Measurements from ENCODE around the gene PAPOLB.

DNA sequence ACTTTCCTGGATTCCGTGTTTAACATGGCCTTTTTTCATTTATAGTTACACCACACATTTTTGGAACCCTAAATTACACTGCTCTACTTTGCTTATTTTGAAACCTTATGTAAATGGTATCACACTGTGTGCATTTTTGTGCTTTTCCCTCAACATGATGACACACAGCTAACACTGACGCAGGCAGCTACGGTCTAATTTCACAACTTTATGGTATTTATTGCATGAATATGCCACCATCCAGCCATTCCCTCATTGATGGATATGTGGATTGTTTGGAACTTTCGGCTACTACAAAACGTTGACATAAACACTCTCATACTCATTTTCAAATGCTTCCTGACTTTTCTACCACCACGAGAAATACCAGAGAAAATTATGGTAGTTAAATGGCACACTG is 6.9 kb downstream of the PAPOLB start:
- TF ChIP-seq POLR2A (IDR thresholded peaks at IDR 0.05; ENCODE audit: low read depth, low read length) (no peak), SPI1 (IDR thresholded peaks at IDR 0.05; ENCODE audit: low read depth, low read length) (no peak), PAX5 (IDR thresholded peaks at IDR 0.05; ENCODE audit: insufficient read depth, low read length, severe bottlenecking) (no peak), TAF1 (IDR thresholded peaks at IDR 0.05; ENCODE audit: low read depth, low read length) (no peak), POU2F2 (IDR thresholded peaks at IDR 0.05; ENCODE audit: low read depth, low read length) (no peak), POLR2AphosphoS5 (IDR thresholded peaks at IDR 0.05; ENCODE audit: low read depth, low read length) (no peak)
